ENCODE measurements around the gene ABCA3. TPM values are rescaled to one million over a fixed set of nuclear protein-coding genes. Genes with fewer than 3 reads are reported as not detected.

ABCA3 gene
- total and polyA plus RNA-seq, 3 experiments from 2014 or later = 4.1 to 7.9 (median 7.0) TPM

GRCh38 chr16:2284797-2285576 lies 55.5 kb downstream of the ABCA3 start:
- ChIA-PET POLR2A (no interaction called here), CTCF (no interaction called here)
- H3K36me3 Mint-ChIP-seq = peaks cover 3 to 10% (median 4%) of the 10 kb centered on the region in 3 donors
- H3K4me1 ChIP-seq (ENCODE audit: insufficient read depth, low read length) = no peaks in the 10 kb centered on the region
- H3K27ac ChIP-seq (ENCODE audit: low read depth, low read length) = no peak overlapping the region
- no peak overlapping the region for H3K27ac Mint-ChIP-seq
- H3K27me3 ChIP-seq (ENCODE audit: insufficient read depth, low read length, poor library complexity, severe bottlenecking) = no peaks in the 10 kb centered on the region
- no peaks in the 10 kb centered on the region for H3K9me3 Mint-ChIP-seq
- H3K4me1 Mint-ChIP-seq = no peaks in the 10 kb centered on the region
- no peaks in the 10 kb centered on the region for H3K36me3 ChIP-seq (ENCODE audit: insufficient read depth, low read length)
- DNase-seq = no peak
- no peak overlapping the region for H3K4me3 ChIP-seq (ENCODE audit: low read length)
- H3K4me3 Mint-ChIP-seq = no peak overlapping the region
- peaks cover 0 to 2% of the 10 kb centered on the region in 2 donors for H3K27me3 Mint-ChIP-seq
- H3K9me3 ChIP-seq (ENCODE audit: low read length) = no peaks in the 10 kb centered on the region

- H3K27me3 ChIP-seq (ENCODE audit: insufficient read depth, low read length, poor library complexity, severe bottlenecking) = no peaks in the 10 kb centered on the region
- CTCF ChIA-PET = no interaction called here
- H3K27ac Mint-ChIP-seq = no peak overlapping the region
- no peaks in the 10 kb centered on the region for H3K36me3 ChIP-seq (ENCODE audit: insufficient read depth, low read length)
- H3K36me3 Mint-ChIP-seq = peaks cover 3 to 11% (median 4%) of the 10 kb centered on the region in 3 donors
- no peaks in the 10 kb centered on the region for H3K4me1 ChIP-seq (ENCODE audit: insufficient read depth, low read length)
- POLR2A ChIA-PET = no interaction called here
- peaks cover 0 to 2% of the 10 kb centered on the region in 2 donors for H3K27me3 Mint-ChIP-seq
- DNase-seq = no peak
- no peak overlapping the region for H3K27ac ChIP-seq (ENCODE audit: low read depth, low read length)
- no peaks in the 10 kb centered on the region for H3K9me3 Mint-ChIP-seq
- H3K4me1 Mint-ChIP-seq = no peaks in the 10 kb centered on the region
- no peak overlapping the region for H3K4me3 Mint-ChIP-seq
- no peak overlapping the region for H3K4me3 ChIP-seq (ENCODE audit: low read length)
- no peaks in the 10 kb centered on the region for H3K9me3 ChIP-seq (ENCODE audit: low read length)
These were observed 56.3 kb downstream of the ABCA3 start for GRCh38 chr16:2284001-2284770.

GRCh38 chr16:2282866-2283555 lies 57.5 kb downstream of the ABCA3 start:
- no peak overlapping the region for H3K27ac ChIP-seq (ENCODE audit: low read depth, low read length)
- Mint-ChIP-seq H3K36me3 (peaks cover 3 to 11% (median 4%) of the 10 kb centered on the region in 3 donors), H3K27me3 (peaks cover 0 to 2% of the 10 kb centered on the region in 2 donors), H3K9me3 (no peaks in the 10 kb centered on the region), H3K4me1 (no peaks in the 10 kb centered on the region), H3K27ac (no peak overlapping the region), H3K4me3 (no peak overlapping the region)
- no peaks in the 10 kb centered on the region for H3K36me3 ChIP-seq (ENCODE audit: insufficient read depth, low read length)
- no peaks in the 10 kb centered on the region for H3K4me1 ChIP-seq (ENCODE audit: insufficient read depth, low read length)
- POLR2A ChIA-PET = no interaction called here
- no peaks in the 10 kb centered on the region for H3K9me3 ChIP-seq (ENCODE audit: low read length)
- no peak for DNase-seq
- no peaks in the 10 kb centered on the region for H3K27me3 ChIP-seq (ENCODE audit: insufficient read depth, low read length, poor library complexity, severe bottlenecking)
- CTCF ChIA-PET = no interaction called here
- H3K4me3 ChIP-seq (ENCODE audit: low read length) = no peak overlapping the region

GRCh38 chr16:2282262-2282661 lies 58.3 kb downstream of the ABCA3 start:
- H3K4me3 Mint-ChIP-seq = no peak overlapping the region
- DNase-seq = no peak

GRCh38 chr16:2280981-2281542 lies 59.5 kb downstream of the ABCA3 start:
- no peak overlapping the region for H3K4me3 ChIP-seq (ENCODE audit: low read length)
- Mint-ChIP-seq H3K27me3 (peaks cover 0 to 2% of the 10 kb centered on the region in 2 donors), H3K27ac (peak overlapping the region in 1 of 8 donors; percentile 85), H3K9me3 (no peaks in the 10 kb centered on the region), H3K36me3 (peaks cover 3 to 6% (median 4%) of the 10 kb centered on the region in 3 donors), H3K4me3 (no peak overlapping the region), H3K4me1 (no peaks in the 10 kb centered on the region)
- no peak for DNase-seq
- CTCF ChIA-PET = interaction anchor here (1.2 kb wide), 1 partner anchor 29 kb away, joined by 3 read pairs; the partner anchor contains the start of gene ECI1
- H3K9me3 ChIP-seq (ENCODE audit: low read length) = no peaks in the 10 kb centered on the region
- H3K36me3 ChIP-seq (ENCODE audit: insufficient read depth, low read length) = no peaks in the 10 kb centered on the region
- H3K27me3 ChIP-seq (ENCODE audit: insufficient read depth, low read length, poor library complexity, severe bottlenecking) = no peaks in the 10 kb centered on the region
- H3K4me1 ChIP-seq (ENCODE audit: insufficient read depth, low read length) = no peaks in the 10 kb centered on the region
- POLR2A ChIA-PET = interaction anchor here (0.5 kb wide), 1 partner anchor 97 kb away, joined by 3 read pairs; no protein-coding TSS in a partner anchor
- H3K27ac ChIP-seq (ENCODE audit: low read depth, low read length) = no peak overlapping the region

More at GRCh38 chr16:2282262-2282661, 58.3 kb downstream of the ABCA3 start:
- Histone ChIP-seq H3K4me1 (ENCODE audit: insufficient read depth, low read length) (no peaks in the 10 kb centered on the region), H3K9me3 (ENCODE audit: low read length) (no peaks in the 10 kb centered on the region), H3K4me3 (ENCODE audit: low read length) (no peak overlapping the region), H3K27me3 (ENCODE audit: insufficient read depth, low read length, poor library complexity, severe bottlenecking) (no peaks in the 10 kb centered on the region), H3K27ac (ENCODE audit: low read depth, low read length) (no peak overlapping the region), H3K36me3 (ENCODE audit: insufficient read depth, low read length) (no peaks in the 10 kb centered on the region)
- H3K27me3 Mint-ChIP-seq = peaks cover 0 to 2% of the 10 kb centered on the region in 2 donors
- no peaks in the 10 kb centered on the region for H3K9me3 Mint-ChIP-seq
- no peaks in the 10 kb centered on the region for H3K4me1 Mint-ChIP-seq
- H3K27ac Mint-ChIP-seq = no peak overlapping the region
- ChIA-PET CTCF (no interaction called here), POLR2A (no interaction called here)
- H3K36me3 Mint-ChIP-seq = peaks cover 3 to 6% (median 4%) of the 10 kb centered on the region in 3 donors

GRCh38 chr16:2280461-2280860 lies 60.1 kb downstream of the ABCA3 start:
- Mint-ChIP-seq H3K36me3 (peaks cover 3 to 6% (median 4%) of the 10 kb centered on the region in 3 donors), H3K4me3 (no peak overlapping the region), H3K9me3 (no peaks in the 10 kb centered on the region), H3K27me3 (peaks cover 0 to 2% of the 10 kb centered on the region in 2 donors), H3K4me1 (no peaks in the 10 kb centered on the region), H3K27ac (no peak overlapping the region)
- Histone ChIP-seq H3K4me1 (ENCODE audit: insufficient read depth, low read length) (no peaks in the 10 kb centered on the region), H3K36me3 (ENCODE audit: insufficient read depth, low read length) (no peaks in the 10 kb centered on the region), H3K4me3 (ENCODE audit: low read length) (no peak overlapping the region), H3K27ac (ENCODE audit: low read depth, low read length) (no peak overlapping the region), H3K9me3 (ENCODE audit: low read length) (no peaks in the 10 kb centered on the region), H3K27me3 (ENCODE audit: insufficient read depth, low read length, poor library complexity, severe bottlenecking) (no peaks in the 10 kb centered on the region)
- DNase-seq = no peak
- CTCF ChIA-PET = interaction anchor here (1.2 kb wide), 1 partner anchor 29 kb away, joined by 3 read pairs; the partner anchor contains the start of gene ECI1
- POLR2A ChIA-PET = interaction anchor here (0.5 kb wide), 1 partner anchor 98 kb away, joined by 3 read pairs; no protein-coding TSS in a partner anchor

GRCh38 chr16:2278956-2279800 lies 61.4 kb downstream of the ABCA3 start:
- Mint-ChIP-seq H3K27ac (no peak overlapping the region), H3K4me3 (no peak overlapping the region), H3K4me1 (no peaks in the 10 kb centered on the region), H3K27me3 (peaks cover 0 to 2% of the 10 kb centered on the region in 2 donors), H3K9me3 (no peaks in the 10 kb centered on the region), H3K36me3 (peaks cover 3 to 5% (median 4%) of the 10 kb centered on the region in 3 donors)
- Histone ChIP-seq H3K36me3 (ENCODE audit: insufficient read depth, low read length) (no peaks in the 10 kb centered on the region), H3K4me1 (ENCODE audit: insufficient read depth, low read length) (no peaks in the 10 kb centered on the region), H3K9me3 (ENCODE audit: low read length) (no peaks in the 10 kb centered on the region), H3K4me3 (ENCODE audit: low read length) (no peak overlapping the region), H3K27me3 (ENCODE audit: insufficient read depth, low read length, poor library complexity, severe bottlenecking) (no peaks in the 10 kb centered on the region), H3K27ac (ENCODE audit: low read depth, low read length) (no peak overlapping the region)
- no peak for DNase-seq
- CTCF ChIA-PET = interaction anchor here (0.9 to 1.3 kb wide), 3 partner anchors 8 to 84 kb away, joined by 3 read pairs; partner anchors contain the start of gene ECI1
- POLR2A ChIA-PET = no interaction called here
